H9 (cell line): Measurements from ENCODE around the gene CKMT2. TPM values are rescaled to one million over a fixed set of nuclear protein-coding genes. Genes with fewer than 3 reads are reported as not detected.

Experiments
- DNase-seq: peaks from one replicate; pipeline ENCODE4 v3.0.0-alpha.2; 2017
- H2AFZ ChIP-seq: one replicate; pipeline ENCODE4 v1.6.1; 2013; ENCODE audit warnings: mild to moderate bottlenecking, low read length, control low read depth, moderate library complexity
- H2AK5ac ChIP-seq: 2 replicates; pipeline ENCODE4 v1.6.1; 2013; ENCODE audit warnings: low read length, control low read depth, mixed read lengths; ENCODE audit not compliant: insufficient read length
- H2BK120ac ChIP-seq: one replicate; pipeline ENCODE4 v1.6.1; 2013; ENCODE audit warnings: low read depth, mild to moderate bottlenecking, low read length, control low read depth, inconsistent platforms; ENCODE audit not compliant: poor library complexity, severe bottlenecking
- H2BK12ac ChIP-seq: 2 replicates; pipeline ENCODE4 v1.6.1; 2013; ENCODE audit warnings: low read length, control low read depth, mixed read lengths, low read depth; ENCODE audit not compliant: insufficient read length
- H2BK15ac ChIP-seq: 2 replicates; pipeline ENCODE4 v1.6.1; 2013; ENCODE audit warnings: low read depth, low read length, control low read depth
- H2BK20ac ChIP-seq: one replicate; pipeline ENCODE4 v1.6.1; 2013; ENCODE audit warnings: low read depth, mild to moderate bottlenecking, low read length, control low read depth, inconsistent platforms; ENCODE audit not compliant: poor library complexity, severe bottlenecking
- H2BK5ac ChIP-seq: 2 replicates; pipeline ENCODE4 v1.6.1; 2013; ENCODE audit warnings: low read length, control low read depth, mixed read lengths; ENCODE audit not compliant: insufficient read length
- H3K14ac ChIP-seq: 2 replicates; pipeline ENCODE4 v1.6.1; 2013; ENCODE audit warnings: low read length, control low read depth; ENCODE audit not compliant: insufficient read depth
- H3K18ac ChIP-seq: 2 replicates; pipeline ENCODE4 v1.6.1; 2013; ENCODE audit warnings: low read depth, mild to moderate bottlenecking, mixed read lengths, low read length, control low read depth; ENCODE audit not compliant: insufficient read length
- H3K23ac ChIP-seq: 2 replicates; pipeline ENCODE4 v1.6.1; 2013; ENCODE audit warnings: low read length, control low read depth, mixed read lengths, low read depth; ENCODE audit not compliant: insufficient read length
- H3K23me2 ChIP-seq: 2 replicates; pipeline ENCODE4 v1.6.1; 2013; ENCODE audit warnings: low read depth, mild to moderate bottlenecking, mixed read lengths, low read length, control low read depth; ENCODE audit not compliant: insufficient read length, poor library complexity, severe bottlenecking
- H3K27ac ChIP-seq: 2 replicates; pipeline ENCODE4 v1.5.1; 2013; ENCODE audit warnings: low read length, control low read depth, mixed read lengths, low read depth; ENCODE audit not compliant: insufficient read length
- H3K27me3 ChIP-seq: 2 replicates; pipeline ENCODE4 v1.6.1; 2013; ENCODE audit warnings: low read length, control low read depth, inconsistent platforms; ENCODE audit not compliant: insufficient read depth
- H3K4ac ChIP-seq: 2 replicates; pipeline ENCODE4 v1.6.1; 2013; ENCODE audit warnings: low read depth, mild to moderate bottlenecking, control low read depth, inconsistent platforms, low read length, moderate library complexity
- H3K4me1 ChIP-seq: 2 replicates; pipeline ENCODE4 v1.6.1; 2013; ENCODE audit warnings: low read length, control low read depth, inconsistent platforms; ENCODE audit not compliant: insufficient read depth
- H3K4me2 ChIP-seq: 2 replicates; pipeline ENCODE4 v1.6.1; 2013; ENCODE audit warnings: low read length, control low read depth, mixed read lengths; ENCODE audit not compliant: insufficient read length, insufficient read depth
- H3K56ac ChIP-seq: 2 replicates; pipeline ENCODE4 v1.6.1; 2013; ENCODE audit warnings: low read depth, mild to moderate bottlenecking, mixed read lengths, low read length, control low read depth; ENCODE audit not compliant: insufficient read length
- H3K79me1 ChIP-seq: 2 replicates; pipeline ENCODE4 v1.6.1; 2013; ENCODE audit warnings: low read depth, mild to moderate bottlenecking, moderate library complexity, low read length, control low read depth, inconsistent platforms; ENCODE audit not compliant: insufficient read depth, poor library complexity, severe bottlenecking
- H3K79me2 ChIP-seq: 2 replicates; pipeline ENCODE4 v1.6.1; 2013; ENCODE audit warnings: low read length, control low read depth, inconsistent platforms; ENCODE audit not compliant: insufficient read depth
- H3K9ac ChIP-seq: 2 replicates; pipeline ENCODE4 v1.6.1; 2013; ENCODE audit warnings: low read length, control low read depth, mixed read lengths; ENCODE audit not compliant: insufficient read length; ENCODE audit errors: extremely low read depth
- H3K9me3 ChIP-seq: one replicate; pipeline ENCODE4 v1.6.1; 2013; ENCODE audit warnings: low read depth, low read length, inconsistent platforms; ENCODE audit not compliant: control insufficient read depth
- H3T11ph ChIP-seq: one replicate; pipeline ENCODE4 v1.6.1; 2013; ENCODE audit warnings: mild to moderate bottlenecking, low read length, control low read depth, inconsistent platforms
- H4K20me1 ChIP-seq: one replicate; pipeline ENCODE4 v1.6.1; 2013; ENCODE audit not compliant: control insufficient read depth, insufficient read length, insufficient read depth
- H4K5ac ChIP-seq: 2 replicates; pipeline ENCODE4 v1.6.1; 2013; ENCODE audit warnings: low read depth, mild to moderate bottlenecking, mixed read lengths, low read length, control low read depth; ENCODE audit not compliant: insufficient read length
- H4K8ac ChIP-seq: replicated peaks from 2 replicates; pipeline ENCODE4 v1.6.1; 2013; ENCODE audit warnings: low read length, control low read depth, mixed read lengths, low read depth; ENCODE audit not compliant: insufficient read length
- H4K91ac ChIP-seq: 2 replicates; pipeline ENCODE4 v1.6.1; 2013; ENCODE audit warnings: low read depth, mild to moderate bottlenecking, moderate library complexity, mixed read lengths, low read length, control low read depth; ENCODE audit not compliant: insufficient read length
- H3K27ac Mint-ChIP-seq, 3 experiments: 2 replicates in 2 of 3; 3 replicates in 1 of 3; pipeline ENCODE4 v1.8.0; 2020 to 2021; ENCODE audit warnings: mixed read lengths in 3 of 3, mild to moderate bottlenecking in 1 of 3, moderate library complexity in 1 of 3
- H3K27me3 Mint-ChIP-seq: 2 replicates; pipeline ENCODE4 v1.8.0; 2021; ENCODE audit warnings: low read depth, mild to moderate bottlenecking, moderate library complexity, mixed read lengths
- H3K36me3 Mint-ChIP-seq, 3 experiments: 2 replicates in 2 of 3; 3 replicates in 1 of 3; pipeline ENCODE4 v1.8.0; 2020 to 2021; ENCODE audit warnings: low read depth in 3 of 3, mixed read lengths in 3 of 3; ENCODE audit not compliant: insufficient read depth in 1 of 3
- H3K4me1 Mint-ChIP-seq, 2 experiments: 2 replicates each; pipeline ENCODE4 v1.8.0; 2020; ENCODE audit warnings: mixed read lengths in 2 of 2
- H3K4me3 Mint-ChIP-seq, 2 experiments: 2 replicates in 1 of 2; 3 replicates in 1 of 2; pipeline ENCODE4 v1.8.0; 2020 to 2021; ENCODE audit warnings: mild to moderate bottlenecking in 2 of 2, mixed read lengths in 2 of 2, moderate library complexity in 1 of 2
- H3K9me3 Mint-ChIP-seq, 2 experiments: 2 replicates in 1 of 2; 3 replicates in 1 of 2; pipeline ENCODE4 v1.8.0; 2020; ENCODE audit warnings: mild to moderate bottlenecking in 2 of 2, mixed read lengths in 2 of 2, moderate library complexity in 1 of 2
- WGBS: extraction: QIAGEN DNeasy Blood & Tissue Kit; methylation state at CpG from one replicate; pipeline ENCODE4 v1.1.7; 2013; ENCODE audit warnings: missing lambda C conversion rate, low lambda C conversion rate, mixed read lengths; ENCODE audit not compliant: insufficient read length; ENCODE audit errors: extremely low coverage; 5-methylcytosine and 5-hydroxymethylcytosine counted together
- total RNA-seq: library from RNA; stranded (reverse); gene quantifications from 2 replicates; pipeline ENCODE4 v1.2.1, GENCODE V29; 2021
- TF ChIP-seq, protein P1 (sequence below): fragments of 200-600 bp; sonication (generic); conservative IDR thresholded peaks from 3 replicates; pipeline ENCODE4 v1.8.0; 2021; ENCODE audit warnings: antibody characterized with exemption, mild to moderate bottlenecking

Gene CKMT2
- total RNA-seq, 1 experiment from 2014 or later = 1.8 TPM

GRCh38 chr5:81204205-81204604, 28.9 kb upstream of the CKMT2 start:
- H3K56ac ChIP-seq = no peak overlapping the region
- no peaks in the 10 kb centered on the region for H3K27me3 Mint-ChIP-seq
- no peaks in the 10 kb centered on the region for H3K9me3 Mint-ChIP-seq

More at GRCh38 chr5:81204205-81204604, 28.9 kb upstream of the CKMT2 start:
- Histone ChIP-seq H3K14ac (no peak overlapping the region), H3K4ac (no peak overlapping the region), H3K27me3 (no peaks in the 10 kb centered on the region), H2BK15ac (no peak overlapping the region), H3K79me1 (no peaks in the 10 kb centered on the region), H3K9me3 (no peaks in the 10 kb centered on the region), H3K18ac (no peak overlapping the region), H3K79me2 (no peaks in the 10 kb centered on the region), H2BK20ac (no peak overlapping the region), H4K20me1 (no peaks in the 10 kb centered on the region), H3K23me2 (no peaks in the 10 kb centered on the region), H2BK120ac (no peak overlapping the region), H3K23ac (no peak overlapping the region), H3T11ph (no peak overlapping the region), H3K9ac (no peak overlapping the region), H2AK5ac (no peak overlapping the region), H2BK5ac (no peak overlapping the region), H3K4me2 (no peak overlapping the region), H4K5ac (no peak overlapping the region), H4K8ac (no peak overlapping the region), H2AFZ (no peak overlapping the region), H3K27ac (no peak overlapping the region), H4K91ac (no peak overlapping the region), H3K4me1 (no peaks in the 10 kb centered on the region), H2BK12ac (no peak overlapping the region)
- no peak for DNase-seq
- H3K36me3 Mint-ChIP-seq = no peaks in the 10 kb centered on the region
- WGBS = no CpG with 5 or more reads among the region's 1 CpG
- no peak overlapping the region for H3K27ac Mint-ChIP-seq
- H3K4me3 Mint-ChIP-seq = no peak overlapping the region
- no peaks in the 10 kb centered on the region for H3K4me1 Mint-ChIP-seq
- TF ChIP-seq, protein P1, sequence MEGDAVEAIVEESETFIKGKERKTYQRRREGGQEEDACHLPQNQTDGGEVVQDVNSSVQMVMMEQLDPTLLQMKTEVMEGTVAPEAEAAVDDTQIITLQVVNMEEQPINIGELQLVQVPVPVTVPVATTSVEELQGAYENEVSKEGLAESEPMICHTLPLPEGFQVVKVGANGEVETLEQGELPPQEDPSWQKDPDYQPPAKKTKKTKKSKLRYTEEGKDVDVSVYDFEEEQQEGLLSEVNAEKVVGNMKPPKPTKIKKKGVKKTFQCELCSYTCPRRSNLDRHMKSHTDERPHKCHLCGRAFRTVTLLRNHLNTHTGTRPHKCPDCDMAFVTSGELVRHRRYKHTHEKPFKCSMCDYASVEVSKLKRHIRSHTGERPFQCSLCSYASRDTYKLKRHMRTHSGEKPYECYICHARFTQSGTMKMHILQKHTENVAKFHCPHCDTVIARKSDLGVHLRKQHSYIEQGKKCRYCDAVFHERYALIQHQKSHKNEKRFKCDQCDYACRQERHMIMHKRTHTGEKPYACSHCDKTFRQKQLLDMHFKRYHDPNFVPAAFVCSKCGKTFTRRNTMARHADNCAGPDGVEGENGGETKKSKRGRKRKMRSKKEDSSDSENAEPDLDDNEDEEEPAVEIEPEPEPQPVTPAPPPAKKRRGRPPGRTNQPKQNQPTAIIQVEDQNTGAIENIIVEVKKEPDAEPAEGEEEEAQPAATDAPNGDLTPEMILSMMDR = no peak
